DMS153 treated with DMSO at 0.1 percent for 48 hours (cell line): ENCODE data around the gene STX4.

Experiments
- DNase-seq: peaks from one replicate; lab custom pipeline; 2025; ENCODE audit not compliant: unreplicated experiment; lab: John Stamatoyannopoulos, UW

Gene STX4

GRCh38 chr16:31020536-31020935 is 12.8 kb upstream of the STX4 start:
- DNase-seq, result no peak

GRCh38 chr16:31022544-31023251 is 10.7 kb upstream of the STX4 start:
- DNase-seq, result no peak

GRCh38 chr16:31023252-31023602 is 10.1 kb upstream of the STX4 start:
- DNase-seq, result no peak

- DNase-seq, result no peak
Measured at GRCh38 chr16:31023627-31024226, 9.6 kb upstream of the STX4 start.

GRCh38 chr16:31025339-31025738 is 8.0 kb upstream of the STX4 start:
- DNase-seq, result no peak

- no peak for DNase-seq
Measured at GRCh38 chr16:31029272-31029671, 4.1 kb upstream of the STX4 start.

GRCh38 chr16:31031276-31031675 is 2.1 kb upstream of the STX4 start:
- DNase-seq, result no peak

GRCh38 chr16:31033709-31034492 is 543 bp downstream of the STX4 start:
- DNase-seq, result peak; percentile 64

GRCh38 chr16:31036691-31037090 is 3.3 kb downstream of the STX4 start:
- DNase-seq, result no peak

- DNase-seq, result no peak
Measured at GRCh38 chr16:31038993-31039392, 5.6 kb downstream of the STX4 start.

GRCh38 chr16:31042866-31043265 is 9.5 kb downstream of the STX4 start:
- DNase-seq, result no peak

- DNase-seq, result no peak
Measured at GRCh38 chr16:31043352-31043751, 10.0 kb downstream of the STX4 start.

GRCh38 chr16:31043898-31044481 is 10.6 kb downstream of the STX4 start:
- no peak for DNase-seq

GRCh38 chr16:31050280-31051030 is 17.1 kb downstream of the STX4 start:
- DNase-seq, result no peak

- no peak for DNase-seq
Measured at GRCh38 chr16:31052114-31052513, 18.8 kb downstream of the STX4 start.

GRCh38 chr16:31055613-31056012 is 22.3 kb downstream of the STX4 start:
- DNase-seq, result no peak

- DNase-seq, result no peak
Measured at GRCh38 chr16:31061126-31061812, 27.9 kb downstream of the STX4 start.

- no peak for DNase-seq
Measured at GRCh38 chr16:31061813-31062440, 28.6 kb downstream of the STX4 start.

- DNase-seq, result no peak
Measured at GRCh38 chr16:31063495-31063842, 30.1 kb downstream of the STX4 start.
